K562 (cell line): ENCODE results near the gene NUDT22. TPM values are rescaled to one million over a fixed set of nuclear protein-coding genes. Genes with fewer than 3 reads are reported as not detected.
A peak's percentile ranks its signal among the peaks of the same experiment; 100 is the strongest.

ENCODE experiments used
- ATAC-seq: fragments of 200-7000 bp; cut with Tn5 transposase; 3 replicates; pipeline ENCODE4 v1.9.1; 2020; ENCODE audit warnings: moderate library complexity
- BruUV-seq: library from RNA; stranded (reverse); fragments of 400-500 nt; replicated peaks from 2 replicates; lab custom pipeline; 2021; lab: Mats Ljungman, UMichigan
- CTCF ChIA-PET: fragments of 300-600 bp; formaldehyde crosslinking; extraction: SDS; loops from one replicate; lab custom pipeline; 2021; ENCODE audit warnings: low intra/inter-chr PET ratio; lab: Yijun Ruan, JAX
- POLR2A ChIA-PET: fragments of 300-600, 350-650 bp; sonication (Branson Sonifier 250); formaldehyde crosslinking; extraction: SDS; loops from one replicate; lab custom pipeline; 2021; ENCODE audit warnings: antibody characterized with exemption, inconsistent platforms; lab: Yijun Ruan, JAX
- DNase-seq, 4 experiments: peaks; one replicate each; pipeline versions ENCODE4 v3.0.0 to v3.0.0-alpha.2; 2011 to 2018; ENCODE audit warnings: low spot score in 3 of 4, mixed read lengths in 3 of 4; ENCODE audit errors: extremely low read depth in 1 of 4
- FAIRE-seq: peaks from 2 replicates; lab custom pipeline; 2011; peaks lifted over from hg19 to GRCh38; lab: Jason Lieb, UNC
- H2AFZ ChIP-seq: 2 replicates; pipeline ENCODE4 v1.6.0; 2011; ENCODE audit warnings: low read depth, low read length, control low read depth, inconsistent platforms
- H3K27ac ChIP-seq: fragments of 200-600 bp; 3 replicates; pipeline ENCODE4 v1.8.0; 2011; ENCODE audit warnings: low read depth, mild to moderate bottlenecking, control low read depth, inconsistent platforms, low read length, moderate library complexity, mixed read lengths; ENCODE audit errors: extremely low read depth
- H3K27me3 ChIP-seq, 2 experiments: fragments of 300-600 bp in 1 of 2; 2 replicates in 1 of 2; 3 replicates in 1 of 2; pipeline versions ENCODE4 v1.6.0 to v1.8.0; 2011; ENCODE audit warnings: inconsistent platforms in 2 of 2, low read length in 2 of 2, mild to moderate bottlenecking in 1 of 2, mixed read lengths in 1 of 2, moderate library complexity in 1 of 2; ENCODE audit not compliant: control insufficient read depth in 2 of 2, insufficient read depth in 2 of 2
- H3K36me3 ChIP-seq: fragments of 300-600 bp; 3 replicates; pipeline ENCODE4 v1.8.0; 2011; ENCODE audit warnings: mild to moderate bottlenecking, low read length, inconsistent platforms; ENCODE audit not compliant: control insufficient read depth, insufficient read depth
- H3K4me1 ChIP-seq, 2 experiments: fragments of 200-600 bp in 1 of 2; replicated peaks in 1 of 2; 2 replicates in 1 of 2; 3 replicates in 1 of 2; pipeline versions ENCODE4 v1.5.1 to v1.8.0; 2011; ENCODE audit warnings: inconsistent platforms in 2 of 2, low read length in 2 of 2, mild to moderate bottlenecking in 1 of 2, mixed read lengths in 1 of 2, moderate library complexity in 1 of 2; ENCODE audit not compliant: control insufficient read depth in 2 of 2, insufficient read depth in 2 of 2
- H3K4me2 ChIP-seq: 2 replicates; pipeline ENCODE4 v1.6.1; 2011; ENCODE audit warnings: low read length, control low read depth, inconsistent platforms, mixed read lengths; ENCODE audit not compliant: insufficient read depth
- H3K4me3 ChIP-seq: fragments of 200-600 bp; sonication (generic), shearing (Covaris generic); 2 replicates; pipeline ENCODE4 v1.5.1; 2016; ENCODE audit warnings: control low read depth, inconsistent platforms
- H3K79me2 ChIP-seq: fragments of 200-600 bp; 3 replicates; pipeline ENCODE4 v1.8.0; 2011; ENCODE audit warnings: low read length, inconsistent platforms; ENCODE audit not compliant: control insufficient read depth, insufficient read depth
- H3K9ac ChIP-seq, 2 experiments: 2 replicates each; pipeline versions ENCODE4 v1.6.0 to v1.6.1; 2011; ENCODE audit warnings: low read depth in 2 of 2, low read length in 2 of 2, control low read depth in 1 of 2, inconsistent platforms in 1 of 2, mild to moderate bottlenecking in 1 of 2, mixed read lengths in 1 of 2; ENCODE audit not compliant: insufficient read depth in 1 of 2
- H3K9me1 ChIP-seq: one replicate; pipeline ENCODE4 v1.6.0; 2011; ENCODE audit warnings: inconsistent platforms, mild to moderate bottlenecking, low read length, moderate library complexity; ENCODE audit not compliant: control insufficient read depth, insufficient read depth
- H3K9me3 ChIP-seq: replicated peaks from 2 replicates; pipeline ENCODE4 v1.5.1; 2011; ENCODE audit warnings: low read depth, low read length, inconsistent platforms; ENCODE audit not compliant: control insufficient read depth, insufficient read depth
- H4K20me1 ChIP-seq: replicated peaks from 2 replicates; pipeline ENCODE4 v1.6.1; 2011; ENCODE audit warnings: low read length, inconsistent platforms, mixed read lengths; ENCODE audit not compliant: control insufficient read depth, insufficient read depth
- HNRNPUL1 ChIP-seq: fragments of 200-400 bp; formaldehyde crosslinking; IDR thresholded peaks from 2 replicates; pipeline ENCODE4 v1.6.1; 2017; ENCODE audit warnings: low read length
- NFIX ChIP-seq: fragments of 250-450 bp; sonication (Bioruptor Pico); IDR thresholded peaks from 2 replicates; pipeline ENCODE4 v1.4.0; 2020; ENCODE audit warnings: low read depth, mild to moderate bottlenecking, moderate library complexity
- POLR2A ChIP-seq: fragments of 450-650 bp; conservative IDR thresholded peaks from 2 replicates; pipeline ENCODE4 v1.6.1; 2016
- POLR2G ChIP-seq: fragments of 200-400 bp; formaldehyde crosslinking; IDR thresholded peaks from 2 replicates; pipeline ENCODE4 v1.6.1; 2017; ENCODE audit warnings: low read depth, mild to moderate bottlenecking, antibody characterized with exemption, low read length, moderate library complexity
- RBFOX2 ChIP-seq: fragments of 200-400 bp; formaldehyde crosslinking; IDR thresholded peaks from 2 replicates; pipeline ENCODE4 v1.6.1; 2017; ENCODE audit warnings: low read depth, mild to moderate bottlenecking, low read length, moderate library complexity
- RBM39 ChIP-seq: fragments of 200-400 bp; formaldehyde crosslinking; optimal IDR thresholded peaks from 2 replicates; pipeline ENCODE3; 2018; ENCODE audit warnings: low read depth, low read length
- WGBS: fragments of 100-300 bp; shearing (Covaris generic); methylation state at CpG from one replicate; pipeline ENCODE4 v1.1.6; 2016; ENCODE audit warnings: low coverage, mixed read lengths; ENCODE audit not compliant: insufficient coverage; ENCODE audit errors: missing lambda C conversion rate; 5-methylcytosine and 5-hydroxymethylcytosine counted together
- in situ Hi-C: fragments of 300-500 bp; cut with MboI; formaldehyde crosslinking; loops from 4 replicates; pipeline ENCODE4 v1.15.0; 2018; ENCODE audit warnings: inconsistent platforms, mixed read lengths
- intact Hi-C: fragments of 100-400 bp; cut with micrococcal nuclease; formaldehyde crosslinking; loops from 2 replicates; pipeline ENCODE4 v1.14.2; 2022
- polyA plus RNA-seq, 8 experiments: library from polyadenylated mRNA; depleted of rRNA in 4 of 8; stranded (reverse) in 5 of 8; unstranded in 3 of 8; fragments of >200 nt; fragmentation: Nextera tagmentation in 2 of 8; fragmentation: Illumina TruSeq in 1 of 8; extraction: Ambion mirVana in 2 of 8; extraction: Trizol in 1 of 8; gene quantifications; 2 replicates each; pipeline versions ENCODE4 v1.2.1 to v1.2.3, GENCODE V29; 2011 to 2014; ENCODE audit warnings: inconsistent platforms in 1 of 8, missing spikeins in 1 of 8
- total RNA-seq, 7 experiments: library from RNA; depleted of rRNA in 6 of 7; stranded (reverse); fragments of >200 nt in 6 of 7; fragmentation: Illumina TruSeq in 2 of 7; extraction: Trizol in 2 of 7; gene quantifications; 2 replicates each; pipeline versions ENCODE4 v1.2.1 to v1.2.3, GENCODE V29; 2011 to 2021; ENCODE audit warnings: low replicate concordance in 1 of 7
- TF ChIP-seq, protein P1 (sequence below): fragments of 450-650 bp; formaldehyde crosslinking; IDR thresholded peaks from 2 replicates; pipeline ENCODE4 v1.4.0; 2020; ENCODE audit warnings: mild to moderate bottlenecking, moderate library complexity

NUDT22 gene
- total and polyA plus RNA-seq, 9 of the 15 experiments (the other 6 are each of a cell fraction or from before 2014, with no cell fraction given), result 6.3 to 92.6 (median 37.4) TPM

DNA sequence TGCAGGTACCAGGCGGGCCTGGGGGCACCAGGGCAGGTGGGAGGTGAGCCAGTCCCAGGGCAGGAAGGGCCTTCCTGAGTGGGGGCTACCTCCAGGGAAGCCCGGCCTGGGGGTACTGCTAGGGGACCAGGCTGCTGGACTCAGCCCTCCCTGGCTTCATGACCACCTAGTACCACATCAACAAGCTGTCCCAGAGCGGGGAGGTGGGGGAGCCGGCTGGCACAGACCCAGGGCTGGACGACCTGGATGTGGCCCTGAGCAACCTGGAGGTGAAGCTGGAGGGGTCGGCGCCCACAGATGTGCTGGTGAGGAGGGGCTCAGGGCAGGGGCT is 6.8 kb upstream of the NUDT22 start:
- no peaks in the 10 kb centered on the region for H4K20me1 ChIP-seq
- no peak for DNase-seq
- no peak overlapping the region for H3K4me3 ChIP-seq
- POLR2A ChIA-PET, result interaction anchor here (0.8 to 7.0 kb wide), 2 partner anchors 12 to 20 kb away, joined by 4 to 57 read pairs; partner anchors contain the start of gene FERMT3
- BruUV-seq, result no TSS peak
- CTCF ChIA-PET, result no interaction called here
- H3K9me1 ChIP-seq, result no peaks in the 10 kb centered on the region
- H3K27ac ChIP-seq, result no peak overlapping the region
- no peaks in the 10 kb centered on the region for H3K9me3 ChIP-seq
- peaks cover 82% of the 10 kb centered on the region for H3K36me3 ChIP-seq
- no peak for FAIRE-seq
- no peak overlapping the region; a peak in 1 of 4 replicates for H3K9ac ChIP-seq
- in situ Hi-C loops, result no loop called here
- TF ChIP-seq HNRNPUL1, result no peak
- no peak for TF ChIP-seq RBM39
- TF ChIP-seq POLR2A, result 0 out of 2 replicates have a peak, but pooled peaks have one; percentile 32
- peak; percentile 71 for TF ChIP-seq POLR2G
- peak; percentile 60 for TF ChIP-seq RBFOX2
- TF ChIP-seq, protein P1, sequence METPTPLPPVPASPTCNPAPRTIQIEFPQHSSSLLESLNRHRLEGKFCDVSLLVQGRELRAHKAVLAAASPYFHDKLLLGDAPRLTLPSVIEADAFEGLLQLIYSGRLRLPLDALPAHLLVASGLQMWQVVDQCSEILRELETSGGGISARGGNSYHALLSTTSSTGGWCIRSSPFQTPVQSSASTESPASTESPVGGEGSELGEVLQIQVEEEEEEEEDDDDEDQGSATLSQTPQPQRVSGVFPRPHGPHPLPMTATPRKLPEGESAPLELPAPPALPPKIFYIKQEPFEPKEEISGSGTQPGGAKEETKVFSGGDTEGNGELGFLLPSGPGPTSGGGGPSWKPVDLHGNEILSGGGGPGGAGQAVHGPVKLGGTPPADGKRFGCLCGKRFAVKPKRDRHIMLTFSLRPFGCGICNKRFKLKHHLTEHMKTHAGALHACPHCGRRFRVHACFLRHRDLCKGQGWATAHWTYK (CRISPR knock-in tag), result no peak
- no peak for TF ChIP-seq NFIX (CRISPR knock-in tag)
- H3K4me2 ChIP-seq, result no peak overlapping the region
- H3K79me2 ChIP-seq, result no peaks in the 10 kb centered on the region
- no peak for ATAC-seq
- no peaks in the 10 kb centered on the region for H3K27me3 ChIP-seq
- intact Hi-C loops, result no loop called here
- H2AFZ ChIP-seq, result no peak overlapping the region
- WGBS, result 79% methylated on average over 7 of the region's 7 CpGs
- H3K4me1 ChIP-seq, result peaks cover 0 to 28% of the 10 kb centered on the region in 2 experiments; a peak in 2 of 5 replicates
